ENCODE results near the gene RGS1. TPM values are rescaled to one million over a fixed set of nuclear protein-coding genes. Genes with fewer than 3 reads are reported as not detected.
A peak's percentile ranks its signal among the peaks of the same experiment; 100 is the strongest.

RGS1 gene
- total and polyA plus RNA-seq, 2 of the 4 experiments (the other 2 are of a cell fraction) = not detected

GRCh38 chr1:192563129-192563528 is 12.4 kb upstream of the RGS1 start:
- Histone ChIP-seq H2AFZ (replicated peaks; ENCODE audit: low read length, poor library complexity) (no peak overlapping the region), H3K14ac (replicated peaks; ENCODE audit: low read depth, low read length) (no peak overlapping the region), H3K56ac (ENCODE audit: extremely low read depth, insufficient read depth, low read length) (no peak overlapping the region), H3K9me3 (ENCODE audit: control insufficient read depth, insufficient read depth, low read length) (no peaks in the 10 kb centered on the region), H4K8ac (ENCODE audit: low read depth in 2 of 2, low read length in 2 of 2) (no peak overlapping the region), H3K9me1 (ENCODE audit: insufficient read depth, low read length) (no peaks in the 10 kb centered on the region), H3K36me3 (ENCODE audit: control insufficient read depth, insufficient read depth, low read length) (no peaks in the 10 kb centered on the region), H4K91ac (ENCODE audit: insufficient read depth, low read depth, low read length) (no peak overlapping the region), H3K9ac (ENCODE audit: low read depth, low read length) (no peak overlapping the region), H2BK5ac (ENCODE audit: low read depth, low read length, poor library complexity, severe bottlenecking) (no peak overlapping the region), H3K18ac (ENCODE audit: low read depth, low read length) (no peak overlapping the region), H2BK15ac (ENCODE audit: low read depth, low read length) (no peak overlapping the region), H3K4me2 (ENCODE audit: low read depth, low read length) (no peak overlapping the region), H3K23ac (ENCODE audit: low read depth, low read length) (no peak overlapping the region), H2AK5ac (ENCODE audit: low read depth, low read length) (peak overlapping the region; percentile 21; the same call in 1 of the 2 replicates), H3K4me1 (ENCODE audit: control insufficient read depth, insufficient read depth, low read length) (peaks cover 7% of the 10 kb centered on the region), H2BK20ac (ENCODE audit: low read depth, low read length) (no peak overlapping the region), H3K4me3 (ENCODE audit: insufficient read depth, low read depth, low read length) (no peak overlapping the region), H3K27me3 (ENCODE audit: control insufficient read depth, insufficient read depth, low read length) (no peaks in the 10 kb centered on the region), H4K20me1 (ENCODE audit: insufficient read depth, low read length) (no peaks in the 10 kb centered on the region), H3K4ac (ENCODE audit: low read depth, low read length) (no peak overlapping the region), H2BK120ac (ENCODE audit: low read depth, low read length) (no peak overlapping the region), H4K5ac (ENCODE audit: low read depth, low read length) (no peak overlapping the region), H3K27ac (ENCODE audit: insufficient read depth, low read length) (no peak overlapping the region), H2AK9ac (replicated peaks; ENCODE audit: low read depth, low read length, poor library complexity) (no peak overlapping the region), H3K79me1 (ENCODE audit: low read depth in 1 of 2, low read length in 2 of 2) (no peaks in the 10 kb centered on the region)
- intact Hi-C loops (cut with micrococcal nuclease) (no loop called here), in situ Hi-C loops (cut with MboI; ENCODE audit: low sequenced_read_pairs) (no loop called here), dilution Hi-C loops (cut with HindIII; ENCODE audit: low sequenced_read_pairs, unreplicated experiment) (no loop called here)
- BruUV-seq (replicated peaks) = no TSS peak
- TF ChIP-seq CEBPB (IDR thresholded peaks at IDR 0.05; ENCODE audit: low read depth, low read length) (no peak), RAD21 (IDR thresholded peaks at IDR 0.05; ENCODE audit: low read length) (no peak), RCOR1 (IDR thresholded peaks at IDR 0.05; ENCODE audit: insufficient replicate concordance, low read length) (no peak), CTCF (conservative IDR thresholded peaks at IDR 0.05; ENCODE audit: low read depth, low read length) (no peak), NFE2L2 (IDR thresholded peaks at IDR 0.05; ENCODE audit: low read depth, low read length) (no peak), BHLHE40 (IDR thresholded peaks at IDR 0.05; ENCODE audit: low read depth, low read length) (no peak), MXI1 (IDR thresholded peaks at IDR 0.05; ENCODE audit: borderline replicate concordance, low read depth, low read length) (no peak), RFX5 (IDR thresholded peaks at IDR 0.05; ENCODE audit: low read depth, low read length) (no peak), POLR2A (IDR thresholded peaks at IDR 0.05; ENCODE audit: low read depth, low read length) (no peak), MAFK (IDR thresholded peaks at IDR 0.05; ENCODE audit: low read depth, low read length) (no peak), SMC3 (IDR thresholded peaks at IDR 0.05; ENCODE audit: low read depth, low read length) (no peak), FOS (IDR thresholded peaks at IDR 0.05; ENCODE audit: low read depth, low read length) (no peak), MAZ (IDR thresholded peaks at IDR 0.05; ENCODE audit: borderline replicate concordance, low read depth, low read length) (no peak), CHD1 (IDR thresholded peaks at IDR 0.05; ENCODE audit: low read depth, low read length) (no peak)
- TF ChIP-seq, protein P1, sequence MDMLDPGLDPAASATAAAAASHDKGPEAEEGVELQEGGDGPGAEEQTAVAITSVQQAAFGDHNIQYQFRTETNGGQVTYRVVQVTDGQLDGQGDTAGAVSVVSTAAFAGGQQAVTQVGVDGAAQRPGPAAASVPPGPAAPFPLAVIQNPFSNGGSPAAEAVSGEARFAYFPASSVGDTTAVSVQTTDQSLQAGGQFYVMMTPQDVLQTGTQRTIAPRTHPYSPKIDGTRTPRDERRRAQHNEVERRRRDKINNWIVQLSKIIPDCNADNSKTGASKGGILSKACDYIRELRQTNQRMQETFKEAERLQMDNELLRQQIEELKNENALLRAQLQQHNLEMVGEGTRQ (IDR thresholded peaks at IDR 0.05; ENCODE audit: low read depth, low read length) = no peak
- TF ChIP-seq, protein P2, sequence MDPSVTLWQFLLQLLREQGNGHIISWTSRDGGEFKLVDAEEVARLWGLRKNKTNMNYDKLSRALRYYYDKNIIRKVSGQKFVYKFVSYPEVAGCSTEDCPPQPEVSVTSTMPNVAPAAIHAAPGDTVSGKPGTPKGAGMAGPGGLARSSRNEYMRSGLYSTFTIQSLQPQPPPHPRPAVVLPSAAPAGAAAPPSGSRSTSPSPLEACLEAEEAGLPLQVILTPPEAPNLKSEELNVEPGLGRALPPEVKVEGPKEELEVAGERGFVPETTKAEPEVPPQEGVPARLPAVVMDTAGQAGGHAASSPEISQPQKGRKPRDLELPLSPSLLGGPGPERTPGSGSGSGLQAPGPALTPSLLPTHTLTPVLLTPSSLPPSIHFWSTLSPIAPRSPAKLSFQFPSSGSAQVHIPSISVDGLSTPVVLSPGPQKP (IDR thresholded peaks at IDR 0.05; ENCODE audit: borderline replicate concordance, low read depth, low read length) = no peak
- POLR2A ChIA-PET (ENCODE audit: unreplicated experiment) = no interaction called here
- DNase-seq = no peak
- CTCF ChIA-PET = no interaction called here
- no CpG with 5 or more reads among the region's 3 CpGs for WGBS, 2 experiments (ENCODE audit: extremely low coverage in 2 of 2, insufficient read length in 1 of 2)
- ATAC-seq (ENCODE audit: low read depth) = no peak
